ENCODE results near the gene CKLF.

Gene CKLF

GRCh38 chr16:66614161-66614802 lies 61.9 kb downstream of the CKLF start:
- no peak for DNase-seq (ENCODE audit: low read depth in 1 of 2, low spot score in 1 of 2)
